WTC11 (cell line): Measurements from ENCODE around the gene NR1D1.

Experiments used
- HMGXB4 ChIP-seq: sonication (generic); formaldehyde crosslinking; IDR thresholded peaks from 2 replicates; pipeline ENCODE4 v1.8.1; 2023; ENCODE audit warnings: mild to moderate bottlenecking, moderate library complexity, missing genetic modification reagents
- IRF1 ChIP-seq: sonication (generic); formaldehyde crosslinking; IDR thresholded peaks from 2 replicates; pipeline ENCODE4 v1.8.0; 2023; ENCODE audit warnings: missing genetic modification reagents
- KAT7 ChIP-seq: sonication (generic); formaldehyde crosslinking; IDR thresholded peaks from 2 replicates; pipeline ENCODE4 v1.8.1; 2023; ENCODE audit warnings: missing genetic modification reagents, mild to moderate bottlenecking, borderline replicate concordance
- ZBTB43 ChIP-seq: sonication (generic); formaldehyde crosslinking; IDR thresholded peaks from 2 replicates; pipeline ENCODE4 v1.8.1; 2023; ENCODE audit warnings: mild to moderate bottlenecking, missing genetic modification reagents
- TF ChIP-seq, protein P1 (sequence below): fragments of 200-600 bp; IDR thresholded peaks from 2 replicates; pipeline ENCODE4 v1.8.0; 2022; ENCODE audit warnings: antibody characterized with exemption
- TF ChIP-seq, protein P2 (sequence below): sonication (generic); formaldehyde crosslinking; IDR thresholded peaks from 2 replicates; pipeline ENCODE4 v1.8.0; 2022; ENCODE audit warnings: mild to moderate bottlenecking, missing genetic modification reagents
- TF ChIP-seq, protein P3 (sequence below): sonication (generic); formaldehyde crosslinking; IDR thresholded peaks from 2 replicates; pipeline ENCODE4 v1.8.1; 2023; ENCODE audit warnings: mild to moderate bottlenecking, missing genetic modification reagents, moderate library complexity

GRCh38 chr17:40071313-40072039 lies 28.9 kb downstream of the NR1D1 start:
- TF ChIP-seq, protein P1, sequence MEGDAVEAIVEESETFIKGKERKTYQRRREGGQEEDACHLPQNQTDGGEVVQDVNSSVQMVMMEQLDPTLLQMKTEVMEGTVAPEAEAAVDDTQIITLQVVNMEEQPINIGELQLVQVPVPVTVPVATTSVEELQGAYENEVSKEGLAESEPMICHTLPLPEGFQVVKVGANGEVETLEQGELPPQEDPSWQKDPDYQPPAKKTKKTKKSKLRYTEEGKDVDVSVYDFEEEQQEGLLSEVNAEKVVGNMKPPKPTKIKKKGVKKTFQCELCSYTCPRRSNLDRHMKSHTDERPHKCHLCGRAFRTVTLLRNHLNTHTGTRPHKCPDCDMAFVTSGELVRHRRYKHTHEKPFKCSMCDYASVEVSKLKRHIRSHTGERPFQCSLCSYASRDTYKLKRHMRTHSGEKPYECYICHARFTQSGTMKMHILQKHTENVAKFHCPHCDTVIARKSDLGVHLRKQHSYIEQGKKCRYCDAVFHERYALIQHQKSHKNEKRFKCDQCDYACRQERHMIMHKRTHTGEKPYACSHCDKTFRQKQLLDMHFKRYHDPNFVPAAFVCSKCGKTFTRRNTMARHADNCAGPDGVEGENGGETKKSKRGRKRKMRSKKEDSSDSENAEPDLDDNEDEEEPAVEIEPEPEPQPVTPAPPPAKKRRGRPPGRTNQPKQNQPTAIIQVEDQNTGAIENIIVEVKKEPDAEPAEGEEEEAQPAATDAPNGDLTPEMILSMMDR, result no peak
- TF ChIP-seq KAT7 (CRISPR knock-in tag) (no peak), HMGXB4 (CRISPR knock-in tag) (no peak), IRF1 (CRISPR knock-in tag) (no peak), ZBTB43 (no peak)
- TF ChIP-seq, protein P2, sequence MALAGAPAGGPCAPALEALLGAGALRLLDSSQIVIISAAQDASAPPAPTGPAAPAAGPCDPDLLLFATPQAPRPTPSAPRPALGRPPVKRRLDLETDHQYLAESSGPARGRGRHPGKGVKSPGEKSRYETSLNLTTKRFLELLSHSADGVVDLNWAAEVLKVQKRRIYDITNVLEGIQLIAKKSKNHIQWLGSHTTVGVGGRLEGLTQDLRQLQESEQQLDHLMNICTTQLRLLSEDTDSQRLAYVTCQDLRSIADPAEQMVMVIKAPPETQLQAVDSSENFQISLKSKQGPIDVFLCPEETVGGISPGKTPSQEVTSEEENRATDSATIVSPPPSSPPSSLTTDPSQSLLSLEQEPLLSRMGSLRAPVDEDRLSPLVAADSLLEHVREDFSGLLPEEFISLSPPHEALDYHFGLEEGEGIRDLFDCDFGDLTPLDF, result no peak
- TF ChIP-seq, protein P3, sequence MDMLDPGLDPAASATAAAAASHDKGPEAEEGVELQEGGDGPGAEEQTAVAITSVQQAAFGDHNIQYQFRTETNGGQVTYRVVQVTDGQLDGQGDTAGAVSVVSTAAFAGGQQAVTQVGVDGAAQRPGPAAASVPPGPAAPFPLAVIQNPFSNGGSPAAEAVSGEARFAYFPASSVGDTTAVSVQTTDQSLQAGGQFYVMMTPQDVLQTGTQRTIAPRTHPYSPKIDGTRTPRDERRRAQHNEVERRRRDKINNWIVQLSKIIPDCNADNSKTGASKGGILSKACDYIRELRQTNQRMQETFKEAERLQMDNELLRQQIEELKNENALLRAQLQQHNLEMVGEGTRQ (CRISPR knock-in tag), result no peak
